Neural cell (in vitro differentiated cells): ENCODE data around the gene OSGEPL1. TPM values are rescaled to one million over a fixed set of nuclear protein-coding genes. Genes with fewer than 3 reads are reported as not detected.

Source experiments
- H2AFZ ChIP-seq: fragments of 200-600, 300-800 bp; sonication (generic), shearing (Covaris generic); 2 replicates; pipeline ENCODE4 v1.6.0; 2014; ENCODE audit warnings: low read depth, mild to moderate bottlenecking, antibody characterized with exemption, low read length, moderate library complexity
- H3F3A ChIP-seq: fragments of 200-600 bp; shearing (Covaris generic); 2 replicates; pipeline ENCODE4 v1.6.1; 2016; ENCODE audit warnings: mild to moderate bottlenecking, moderate library complexity, mixed read lengths, antibody characterized with exemption, low read length; ENCODE audit not compliant: insufficient read depth, poor library complexity, severe bottlenecking
- H3K27ac ChIP-seq: fragments of 200-600, 300-800 bp; sonication (generic), shearing (Covaris generic); 2 replicates; pipeline ENCODE4 v1.5.1; 2014; ENCODE audit warnings: mild to moderate bottlenecking, low read length, moderate library complexity
- H3K27me3 ChIP-seq: fragments of 300-800, 200-600 bp; sonication (generic), shearing (Covaris generic); 2 replicates; pipeline ENCODE4 v1.6.0; 2014; ENCODE audit warnings: mild to moderate bottlenecking, low read depth, low read length, moderate library complexity; ENCODE audit not compliant: insufficient read depth
- H3K36me3 ChIP-seq: fragments of 300-800, 200-600 bp; sonication (generic), shearing (Covaris generic); 2 replicates; pipeline ENCODE4 v1.5.1; 2014; ENCODE audit warnings: mild to moderate bottlenecking, antibody characterized with exemption, low read length, moderate library complexity; ENCODE audit not compliant: insufficient read depth
- H3K4me2 ChIP-seq: fragments of 300-800, 200-600 bp; sonication (generic), shearing (Covaris generic); 2 replicates; pipeline ENCODE4 v1.6.0; 2014; ENCODE audit warnings: mild to moderate bottlenecking, low read length
- H3K4me3 ChIP-seq: fragments of 300-800, 200-600 bp; sonication (generic), shearing (Covaris generic); 2 replicates; pipeline ENCODE4 v1.5.1; 2014; ENCODE audit warnings: mild to moderate bottlenecking, low read length, moderate library complexity
- H3K79me2 ChIP-seq: fragments of 200-600 bp; shearing (Covaris generic); replicated peaks from 2 replicates; pipeline ENCODE4 v1.6.0; 2014; ENCODE audit warnings: mild to moderate bottlenecking, low read length, moderate library complexity; ENCODE audit not compliant: insufficient read depth
- H3K9ac ChIP-seq: fragments of 300-800, 200-600 bp; sonication (generic), shearing (Covaris generic); 2 replicates; pipeline ENCODE4 v1.6.1; 2016; ENCODE audit warnings: mild to moderate bottlenecking, low read length, mixed read lengths
- H3K9me2 ChIP-seq: fragments of 200-600 bp; shearing (Covaris generic); 2 replicates; pipeline ENCODE4 v1.6.1; 2016; ENCODE audit warnings: mild to moderate bottlenecking, low read length, mixed read lengths; ENCODE audit not compliant: insufficient read depth
- H3K9me3 ChIP-seq: fragments of 200-600, 300-800 bp; sonication (generic), shearing (Covaris generic); 2 replicates; pipeline ENCODE4 v1.6.1; 2016; ENCODE audit warnings: mild to moderate bottlenecking, mixed run types, low read length, moderate library complexity, mixed read lengths
- H4K20me1 ChIP-seq: fragments of 200-600 bp; shearing (Covaris generic); 2 replicates; pipeline ENCODE4 v1.6.1; 2016; ENCODE audit warnings: mild to moderate bottlenecking, mixed run types; ENCODE audit not compliant: insufficient read depth
- CTCF ChIP-seq: fragments of 450-650 bp; IDR thresholded peaks from 2 replicates; pipeline ENCODE4 v1.5.1; 2014; ENCODE audit warnings: antibody characterized with exemption, mild to moderate bottlenecking, moderate library complexity; ENCODE audit not compliant: poor library complexity, severe bottlenecking
- EP300 ChIP-seq: fragments of 450-650 bp; conservative IDR thresholded peaks from 2 replicates; pipeline ENCODE4 v1.6.1; 2014; ENCODE audit warnings: antibody characterized with exemption, mild to moderate bottlenecking, moderate library complexity; ENCODE audit not compliant: poor library complexity, severe bottlenecking
- EZH2 ChIP-seq: fragments of 200-600, 300-800 bp; shearing (Covaris generic), sonication (generic); IDR thresholded peaks from 2 replicates; pipeline ENCODE4 v1.6.1; 2014; ENCODE audit warnings: antibody characterized with exemption, low read length, borderline replicate concordance, mild to moderate bottlenecking; ENCODE audit not compliant: insufficient read depth, poor library complexity, severe bottlenecking
- MXI1 ChIP-seq: fragments of 450-650 bp; conservative IDR thresholded peaks from 2 replicates; pipeline ENCODE4 v1.6.1; 2014; ENCODE audit warnings: antibody characterized with exemption, mild to moderate bottlenecking; ENCODE audit not compliant: poor library complexity, severe bottlenecking
- POLR2AphosphoS5 ChIP-seq: IDR thresholded peaks from 2 replicates; pipeline ENCODE4 v1.6.1; 2012
- RAD21 ChIP-seq: fragments of 450-650 bp; conservative IDR thresholded peaks from 2 replicates; pipeline ENCODE4 v1.6.1; 2014; ENCODE audit warnings: antibody characterized with exemption, mild to moderate bottlenecking, moderate library complexity
- REST ChIP-seq: IDR thresholded peaks from 2 replicates; pipeline ENCODE4 v1.6.1; 2012; ENCODE audit warnings: borderline replicate concordance
- SMC3 ChIP-seq: fragments of 450-650 bp; conservative IDR thresholded peaks from 2 replicates; pipeline ENCODE4 v1.6.1; 2014; ENCODE audit warnings: antibody characterized with exemption, mild to moderate bottlenecking, moderate library complexity; ENCODE audit not compliant: poor library complexity
- TAF1 ChIP-seq: IDR thresholded peaks from 2 replicates; pipeline ENCODE4 v1.6.1; 2012; ENCODE audit warnings: low read depth
- polyA plus RNA-seq: library from polyadenylated mRNA; depleted of rRNA; stranded (reverse); fragments of >200 nt; gene quantifications from 2 replicates; pipeline ENCODE4 v1.2.3, GENCODE V29; 2014

Gene OSGEPL1
- polyA plus RNA-seq, 1 donor from 2014 or later = 23.6 TPM

- Histone ChIP-seq H2AFZ (peak within 1 kb of the TSS; percentile 95), H3K9ac (peak within 1 kb of the TSS; percentile 93), H3K9me2 (no peaks in the 10 kb centered on the region), H3K4me3 (peak within 1 kb of the TSS; percentile 94), H4K20me1 (no peaks in the 10 kb centered on the region), H3F3A (peaks cover 6% of the 10 kb centered on the region), H3K79me2 (peaks cover 63% of the 10 kb centered on the region), H3K36me3 (no peaks in the 10 kb centered on the region), H3K9me3 (no peaks in the 10 kb centered on the region), H3K4me2 (peak within 1 kb of the TSS; percentile 87), H3K27me3 (no peaks in the 10 kb centered on the region), H3K27ac (peak within 1 kb of the TSS; percentile 91)
- TF ChIP-seq TAF1 (peak; percentile 63), EZH2 (no peak), POLR2AphosphoS5 (peak; percentile 87), MXI1 (peak; percentile 98), RAD21 (peak; percentile 35), CTCF (peak; percentile 33), EP300 (peak; percentile 74), SMC3 (no peak), REST (peak; percentile 76)
Observed at GRCh38 chr2:189783927-189784867, 21.6 kb upstream of the OSGEPL1 start, which contains the start of the genes ORMDL1 and PMS1. TSS of gene ORMDL1 (minus strand) at chr2:189784339. CDS start at chr2:189782595, 1,744 bp downstream. TSS of gene PMS1 (plus strand) at chr2:189784450. CDS start at chr2:189791810, 7,360 bp downstream.

GRCh38 chr2:189783451-189783926 is 20.9 kb upstream of the OSGEPL1 start:
- TF ChIP-seq TAF1 (no peak), EP300 (no peak)
- no peaks in the 10 kb centered on the region for H3K27me3 ChIP-seq
- H3K9ac ChIP-seq = peak overlapping the region; percentile 93
- H3K4me2 ChIP-seq = peak overlapping the region; percentile 87
- no peaks in the 10 kb centered on the region for H3K9me2 ChIP-seq
- no peaks in the 10 kb centered on the region for H3K9me3 ChIP-seq
- H2AFZ ChIP-seq = peak overlapping the region; percentile 95
- H4K20me1 ChIP-seq = no peaks in the 10 kb centered on the region
- H3K79me2 ChIP-seq = peaks cover 63% of the 10 kb centered on the region
- H3F3A ChIP-seq = peaks cover 6% of the 10 kb centered on the region
- H3K27ac ChIP-seq = peak overlapping the region; percentile 91
- no peaks in the 10 kb centered on the region for H3K36me3 ChIP-seq
- peak overlapping the region; percentile 94 for H3K4me3 ChIP-seq
